ENCODE results near the gene CRISP2. TPM values are rescaled to one million over a fixed set of nuclear protein-coding genes. Genes with fewer than 3 reads are reported as not detected.

The CRISP2 gene
- polyA plus RNA-seq, 1 experiment = not detected

DNA sequence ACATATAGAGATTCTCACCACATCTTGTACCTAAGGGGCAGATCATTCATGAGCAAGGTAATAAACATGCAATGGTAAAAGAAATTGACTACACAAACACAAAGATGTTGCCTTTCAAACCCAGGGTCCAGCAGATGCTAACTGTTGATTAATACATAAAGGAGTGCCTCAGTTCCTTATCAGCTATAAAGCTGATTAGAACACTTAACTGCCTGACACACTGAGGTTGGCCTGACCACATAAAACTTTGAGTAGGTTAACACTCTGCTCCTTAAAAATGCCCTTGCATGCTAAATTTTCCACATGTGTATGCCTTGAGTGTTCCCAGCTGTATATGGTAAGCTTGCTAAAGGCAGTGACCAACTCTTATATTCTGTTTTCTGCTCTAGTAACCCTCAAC is 14.9 kb downstream of the CRISP2 start:
- Histone ChIP-seq H3K9me3 (ENCODE audit: control insufficient read depth, insufficient read depth, low read length) (no peaks in the 10 kb centered on the region), H3K27me3 (ENCODE audit: control insufficient read depth, insufficient read depth, low read length) (no peaks in the 10 kb centered on the region), H3K27ac (ENCODE audit: low read depth, low read length) (no peak overlapping the region), H3K4me3 (ENCODE audit: low read depth, low read length) (no peak overlapping the region)
- TF ChIP-seq, protein P1, sequence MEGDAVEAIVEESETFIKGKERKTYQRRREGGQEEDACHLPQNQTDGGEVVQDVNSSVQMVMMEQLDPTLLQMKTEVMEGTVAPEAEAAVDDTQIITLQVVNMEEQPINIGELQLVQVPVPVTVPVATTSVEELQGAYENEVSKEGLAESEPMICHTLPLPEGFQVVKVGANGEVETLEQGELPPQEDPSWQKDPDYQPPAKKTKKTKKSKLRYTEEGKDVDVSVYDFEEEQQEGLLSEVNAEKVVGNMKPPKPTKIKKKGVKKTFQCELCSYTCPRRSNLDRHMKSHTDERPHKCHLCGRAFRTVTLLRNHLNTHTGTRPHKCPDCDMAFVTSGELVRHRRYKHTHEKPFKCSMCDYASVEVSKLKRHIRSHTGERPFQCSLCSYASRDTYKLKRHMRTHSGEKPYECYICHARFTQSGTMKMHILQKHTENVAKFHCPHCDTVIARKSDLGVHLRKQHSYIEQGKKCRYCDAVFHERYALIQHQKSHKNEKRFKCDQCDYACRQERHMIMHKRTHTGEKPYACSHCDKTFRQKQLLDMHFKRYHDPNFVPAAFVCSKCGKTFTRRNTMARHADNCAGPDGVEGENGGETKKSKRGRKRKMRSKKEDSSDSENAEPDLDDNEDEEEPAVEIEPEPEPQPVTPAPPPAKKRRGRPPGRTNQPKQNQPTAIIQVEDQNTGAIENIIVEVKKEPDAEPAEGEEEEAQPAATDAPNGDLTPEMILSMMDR (IDR thresholded peaks at IDR 0.05; ENCODE audit: low read depth, low read length) = no peak
- DNase-seq (ENCODE audit: low read depth, low spot score) = no peak
- POLR2A ChIA-PET = no interaction called here
- CTCF ChIA-PET = interaction anchor here (1.3 kb wide), 1 partner anchor 151 kb away, joined by 3 read pairs; no protein-coding TSS in a partner anchor

DNA sequence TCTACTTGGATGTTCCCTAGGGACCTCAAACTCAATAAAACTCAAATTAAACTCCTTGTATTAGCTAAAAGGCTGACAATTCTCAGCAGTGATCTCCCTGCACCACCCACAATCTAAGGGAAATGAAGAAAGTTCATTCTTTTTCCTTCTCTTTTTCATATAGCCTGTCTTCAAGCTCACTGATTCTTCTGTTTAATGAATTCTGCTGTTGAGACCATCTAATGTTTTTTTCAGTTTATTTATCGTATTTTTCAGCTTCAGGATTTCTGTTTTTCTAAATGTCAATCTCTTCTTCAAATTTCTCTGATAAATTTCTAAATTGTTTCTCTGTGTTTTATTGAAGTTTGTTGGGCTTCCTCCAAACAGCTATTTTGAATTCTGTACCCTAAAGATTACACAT is 19.8 kb downstream of the CRISP2 start:
- no peaks in the 10 kb centered on the region for H3K27me3 ChIP-seq (ENCODE audit: control insufficient read depth, insufficient read depth, low read length)
- no peak overlapping the region for H3K4me3 ChIP-seq (ENCODE audit: low read depth, low read length)
- H3K27ac ChIP-seq (ENCODE audit: low read depth, low read length) = no peak overlapping the region
- ChIA-PET POLR2A (no interaction called here), CTCF (no interaction called here)
- DNase-seq (ENCODE audit: low read depth, low spot score) = no peak
- TF ChIP-seq, protein P1 (IDR thresholded peaks at IDR 0.05; ENCODE audit: low read depth, low read length) = no peak
- H3K9me3 ChIP-seq (ENCODE audit: control insufficient read depth, insufficient read depth, low read length) = no peaks in the 10 kb centered on the region

DNA sequence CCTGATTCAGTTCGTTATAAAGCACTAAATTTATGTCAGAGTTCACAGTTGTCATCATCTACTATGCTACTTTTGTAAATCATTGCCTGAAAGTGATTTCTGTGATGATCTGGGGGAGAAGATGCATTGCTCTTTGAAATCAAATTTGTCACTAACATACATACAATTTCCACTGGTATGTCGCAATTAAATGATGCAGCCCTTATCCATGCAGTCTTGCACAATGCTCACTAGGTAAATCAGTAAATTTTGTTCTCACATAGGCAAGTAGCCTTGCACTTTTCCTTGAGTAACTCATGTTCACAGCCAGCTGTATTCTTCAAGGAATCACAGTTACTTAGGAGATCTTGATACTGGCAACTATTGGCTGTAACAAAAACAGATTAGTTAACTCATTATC is 20.8 kb downstream of the CRISP2 start:
- ChIA-PET POLR2A (no interaction called here), CTCF (no interaction called here)
- no peaks in the 10 kb centered on the region for H3K9me3 ChIP-seq (ENCODE audit: control insufficient read depth, insufficient read depth, low read length)
- TF ChIP-seq, protein P1 (IDR thresholded peaks at IDR 0.05; ENCODE audit: low read depth, low read length) = no peak
- H3K27me3 ChIP-seq (ENCODE audit: control insufficient read depth, insufficient read depth, low read length) = no peaks in the 10 kb centered on the region
- no peak for DNase-seq (ENCODE audit: low read depth, low spot score)
- H3K4me3 ChIP-seq (ENCODE audit: low read depth, low read length) = no peak overlapping the region
- H3K27ac ChIP-seq (ENCODE audit: low read depth, low read length) = no peak overlapping the region

DNA sequence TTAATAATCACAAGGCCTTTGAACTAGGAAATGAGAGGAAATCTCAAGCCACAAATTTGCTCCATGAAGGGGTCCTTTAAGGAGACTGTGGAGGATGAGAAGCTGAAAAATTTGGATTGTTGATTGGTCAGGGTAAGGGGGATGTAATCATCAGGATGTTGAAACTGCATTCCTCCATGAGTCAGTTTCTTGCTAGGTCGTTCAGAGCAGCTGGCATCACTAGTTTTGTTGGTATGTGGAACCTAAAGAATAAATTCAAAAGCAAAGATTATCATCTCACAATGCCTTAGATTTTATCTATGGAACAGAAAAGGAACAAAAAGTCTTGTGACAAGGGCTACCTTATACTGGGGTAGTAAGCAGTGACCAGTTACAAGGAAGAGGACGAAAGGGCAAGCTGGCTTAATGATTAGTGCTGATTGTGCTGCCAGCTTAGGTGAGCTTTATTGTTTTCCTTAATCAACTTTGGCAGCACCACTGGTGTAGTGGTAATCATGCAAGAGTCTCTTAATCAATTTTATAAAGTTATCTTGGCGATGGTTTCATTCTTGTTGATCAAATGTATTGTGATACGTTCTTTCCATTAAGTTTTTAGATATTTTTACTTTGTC is 36.6 kb downstream of the CRISP2 start:
- POLR2A ChIA-PET = no interaction called here
- CTCF ChIA-PET = interaction anchor here (1.3 kb wide), 1 partner anchor 54 kb away, joined by 3 read pairs; no protein-coding TSS in a partner anchor
- H3K9me3 ChIP-seq (ENCODE audit: control insufficient read depth, insufficient read depth, low read length) = no peaks in the 10 kb centered on the region
- DNase-seq (ENCODE audit: low read depth, low spot score) = no peak
- H3K4me3 ChIP-seq (ENCODE audit: low read depth, low read length) = no peak overlapping the region
- TF ChIP-seq, protein P1 (IDR thresholded peaks at IDR 0.05; ENCODE audit: low read depth, low read length) = no peak
- no peak overlapping the region for H3K27ac ChIP-seq (ENCODE audit: low read depth, low read length)
- no peaks in the 10 kb centered on the region for H3K27me3 ChIP-seq (ENCODE audit: control insufficient read depth, insufficient read depth, low read length)

DNA sequence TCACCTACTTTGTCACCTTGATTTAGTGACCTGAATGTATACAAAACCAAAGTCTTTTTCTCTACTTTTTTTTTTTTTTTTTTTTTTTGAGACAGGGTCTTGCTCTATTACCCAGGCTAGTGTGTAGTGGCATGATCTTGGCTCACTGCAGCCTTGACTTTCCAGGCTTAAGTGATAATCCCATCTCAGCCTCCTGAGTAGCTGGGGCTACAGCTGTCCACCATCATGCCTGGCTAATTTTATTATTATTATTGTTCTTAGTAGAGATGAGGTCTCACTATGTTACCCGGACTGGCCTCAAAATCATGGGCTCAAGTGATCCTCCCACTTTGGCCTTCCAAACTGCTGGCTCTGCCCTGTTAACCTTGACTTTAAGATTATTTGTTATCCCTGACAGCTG is 37.5 kb downstream of the CRISP2 start:
- CTCF ChIA-PET = no interaction called here
- H3K9me3 ChIP-seq (ENCODE audit: control insufficient read depth, insufficient read depth, low read length) = no peaks in the 10 kb centered on the region
- H3K27ac ChIP-seq (ENCODE audit: low read depth, low read length) = no peak overlapping the region
- DNase-seq (ENCODE audit: low read depth, low spot score) = no peak
- H3K27me3 ChIP-seq (ENCODE audit: control insufficient read depth, insufficient read depth, low read length) = no peaks in the 10 kb centered on the region
- H3K4me3 ChIP-seq (ENCODE audit: low read depth, low read length) = no peak overlapping the region
- TF ChIP-seq, protein P1 (IDR thresholded peaks at IDR 0.05; ENCODE audit: low read depth, low read length) = no peak
- POLR2A ChIA-PET = interaction anchor here (0.6 kb wide), 1 partner anchor 18 kb away, joined by 3 read pairs; no protein-coding TSS in a partner anchor

Measured in AG04450 (cell line).